ENCODE data around the gene DAND5.

DNA sequence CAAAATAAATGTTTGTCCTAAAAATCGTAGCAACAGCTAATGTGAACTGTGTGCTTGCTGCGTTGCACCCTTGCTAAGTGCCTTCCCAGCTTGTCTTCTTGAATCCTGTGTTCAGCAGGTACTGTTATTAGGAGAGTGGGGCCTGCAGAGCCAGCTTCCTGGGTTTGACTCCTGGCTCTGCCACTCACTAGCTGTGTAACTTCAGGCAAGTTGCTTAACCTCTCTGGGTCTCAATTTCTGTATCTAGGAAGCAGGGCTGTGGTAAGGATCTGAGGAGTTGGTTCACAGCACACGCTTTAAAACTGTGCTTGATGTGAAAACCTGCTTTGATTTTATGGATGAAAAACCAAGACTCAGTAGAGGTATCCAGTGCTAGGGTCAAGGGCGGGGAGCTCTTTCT, 35.9 kb downstream of the DAND5 start:
- no peak for TF ChIP-seq EHMT2 (IDR thresholded peaks at IDR 0.05; ENCODE audit: low read depth)
- TF ChIP-seq POLR2A (IDR thresholded peaks at IDR 0.05; ENCODE audit: low read length) = no peak
- no peak for TF ChIP-seq MAZ (IDR thresholded peaks at IDR 0.05; ENCODE audit: borderline replicate concordance, low read depth, low read length)
- no peak for TF ChIP-seq MYC (IDR thresholded peaks at IDR 0.05; ENCODE audit: borderline replicate concordance, low read length)
- TF ChIP-seq, protein P1, sequence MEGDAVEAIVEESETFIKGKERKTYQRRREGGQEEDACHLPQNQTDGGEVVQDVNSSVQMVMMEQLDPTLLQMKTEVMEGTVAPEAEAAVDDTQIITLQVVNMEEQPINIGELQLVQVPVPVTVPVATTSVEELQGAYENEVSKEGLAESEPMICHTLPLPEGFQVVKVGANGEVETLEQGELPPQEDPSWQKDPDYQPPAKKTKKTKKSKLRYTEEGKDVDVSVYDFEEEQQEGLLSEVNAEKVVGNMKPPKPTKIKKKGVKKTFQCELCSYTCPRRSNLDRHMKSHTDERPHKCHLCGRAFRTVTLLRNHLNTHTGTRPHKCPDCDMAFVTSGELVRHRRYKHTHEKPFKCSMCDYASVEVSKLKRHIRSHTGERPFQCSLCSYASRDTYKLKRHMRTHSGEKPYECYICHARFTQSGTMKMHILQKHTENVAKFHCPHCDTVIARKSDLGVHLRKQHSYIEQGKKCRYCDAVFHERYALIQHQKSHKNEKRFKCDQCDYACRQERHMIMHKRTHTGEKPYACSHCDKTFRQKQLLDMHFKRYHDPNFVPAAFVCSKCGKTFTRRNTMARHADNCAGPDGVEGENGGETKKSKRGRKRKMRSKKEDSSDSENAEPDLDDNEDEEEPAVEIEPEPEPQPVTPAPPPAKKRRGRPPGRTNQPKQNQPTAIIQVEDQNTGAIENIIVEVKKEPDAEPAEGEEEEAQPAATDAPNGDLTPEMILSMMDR (IDR thresholded peaks at IDR 0.05) = no peak
- no peak for TF ChIP-seq KDM1A (IDR thresholded peaks at IDR 0.05; ENCODE audit: low read depth)
- TF ChIP-seq PHF8 (IDR thresholded peaks at IDR 0.05; ENCODE audit: borderline replicate concordance, low read depth) = no peak
- no peak for TF ChIP-seq CBX2 (IDR thresholded peaks at IDR 0.05; ENCODE audit: borderline replicate concordance, low read depth)
- no peak for TF ChIP-seq HDAC2 (IDR thresholded peaks at IDR 0.05)
- TF ChIP-seq RAD21 (conservative IDR thresholded peaks at IDR 0.05 in 1 of 2, IDR thresholded peaks at IDR 0.05 in 1 of 2) = no peak

Measured in A549 (cell line).